Measurements from ENCODE around the gene CYB5D1.

Gene CYB5D1

GRCh38 chr17:7897773-7898172 lies 40.0 kb downstream of the CYB5D1 start:
- TF ChIP-seq, protein P1, sequence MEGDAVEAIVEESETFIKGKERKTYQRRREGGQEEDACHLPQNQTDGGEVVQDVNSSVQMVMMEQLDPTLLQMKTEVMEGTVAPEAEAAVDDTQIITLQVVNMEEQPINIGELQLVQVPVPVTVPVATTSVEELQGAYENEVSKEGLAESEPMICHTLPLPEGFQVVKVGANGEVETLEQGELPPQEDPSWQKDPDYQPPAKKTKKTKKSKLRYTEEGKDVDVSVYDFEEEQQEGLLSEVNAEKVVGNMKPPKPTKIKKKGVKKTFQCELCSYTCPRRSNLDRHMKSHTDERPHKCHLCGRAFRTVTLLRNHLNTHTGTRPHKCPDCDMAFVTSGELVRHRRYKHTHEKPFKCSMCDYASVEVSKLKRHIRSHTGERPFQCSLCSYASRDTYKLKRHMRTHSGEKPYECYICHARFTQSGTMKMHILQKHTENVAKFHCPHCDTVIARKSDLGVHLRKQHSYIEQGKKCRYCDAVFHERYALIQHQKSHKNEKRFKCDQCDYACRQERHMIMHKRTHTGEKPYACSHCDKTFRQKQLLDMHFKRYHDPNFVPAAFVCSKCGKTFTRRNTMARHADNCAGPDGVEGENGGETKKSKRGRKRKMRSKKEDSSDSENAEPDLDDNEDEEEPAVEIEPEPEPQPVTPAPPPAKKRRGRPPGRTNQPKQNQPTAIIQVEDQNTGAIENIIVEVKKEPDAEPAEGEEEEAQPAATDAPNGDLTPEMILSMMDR (IDR thresholded peaks at IDR 0.05; ENCODE audit: low read depth, low read length, missing control alignments) = no peak
- no peak for DNase-seq (ENCODE audit: low read depth)

DNA sequence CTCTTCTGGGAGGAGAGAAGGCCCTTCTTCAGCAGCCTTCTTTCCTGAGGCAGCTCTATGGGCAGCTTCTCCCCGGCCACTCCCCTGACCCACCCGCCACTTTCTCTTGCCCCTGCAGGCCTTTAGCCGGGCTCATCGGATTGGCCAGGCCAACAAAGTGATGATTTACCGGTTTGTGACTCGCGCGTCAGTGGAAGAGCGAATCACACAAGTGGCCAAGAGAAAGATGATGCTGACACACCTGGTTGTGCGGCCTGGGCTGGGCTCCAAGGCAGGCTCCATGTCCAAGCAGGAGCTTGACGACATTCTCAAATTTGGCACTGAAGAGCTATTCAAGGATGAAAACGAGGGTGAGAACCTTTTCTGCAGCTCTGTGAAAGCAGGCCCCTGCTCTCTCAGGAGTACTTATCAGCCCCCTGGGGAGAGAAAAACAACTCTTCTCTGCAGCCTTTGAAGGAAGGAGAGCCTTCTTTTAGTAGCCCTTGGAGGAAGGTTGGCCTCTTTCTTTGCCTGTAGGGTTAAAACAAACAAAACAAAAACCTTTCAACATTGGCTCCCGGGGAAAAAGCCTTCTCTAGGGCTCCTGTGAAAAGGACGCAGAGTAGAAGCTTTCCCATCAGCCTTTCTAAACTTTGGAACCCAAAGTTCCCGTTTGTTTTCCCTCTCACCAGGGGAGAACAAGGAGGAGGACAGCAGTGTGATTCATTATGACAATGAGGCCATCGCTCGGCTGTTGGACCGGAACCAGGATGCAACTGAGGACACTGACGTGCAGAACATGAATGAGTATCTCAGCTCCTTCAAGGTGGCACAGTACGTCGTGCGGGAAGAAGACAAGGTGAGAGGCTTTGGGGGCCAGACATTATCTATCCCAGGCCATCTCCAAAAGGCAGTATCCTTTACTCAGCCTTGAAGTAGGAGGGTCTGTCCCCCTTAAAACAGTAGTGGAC lies 45.6 kb downstream of the CYB5D1 start:
- DNase-seq (ENCODE audit: low read depth) = no peak
- TF ChIP-seq, protein P1 (IDR thresholded peaks at IDR 0.05; ENCODE audit: low read depth, low read length, missing control alignments) = no peak
- no peak overlapping the region for H3K4me3 ChIP-seq (ENCODE audit: low read depth, low read length)

More at GRCh38 chr17:7897773-7898172, 40.0 kb downstream of the CYB5D1 start:
- H3K4me3 ChIP-seq (ENCODE audit: low read depth, low read length) = no peak overlapping the region

- no peak overlapping the region for H3K4me3 ChIP-seq (ENCODE audit: low read depth, low read length)
- no peak for DNase-seq (ENCODE audit: low read depth)
- TF ChIP-seq, protein P1 (IDR thresholded peaks at IDR 0.05; ENCODE audit: low read depth, low read length, missing control alignments) = no peak
Measured at GRCh38 chr17:7909089-7909488, 51.3 kb downstream of the CYB5D1 start.

DNA sequence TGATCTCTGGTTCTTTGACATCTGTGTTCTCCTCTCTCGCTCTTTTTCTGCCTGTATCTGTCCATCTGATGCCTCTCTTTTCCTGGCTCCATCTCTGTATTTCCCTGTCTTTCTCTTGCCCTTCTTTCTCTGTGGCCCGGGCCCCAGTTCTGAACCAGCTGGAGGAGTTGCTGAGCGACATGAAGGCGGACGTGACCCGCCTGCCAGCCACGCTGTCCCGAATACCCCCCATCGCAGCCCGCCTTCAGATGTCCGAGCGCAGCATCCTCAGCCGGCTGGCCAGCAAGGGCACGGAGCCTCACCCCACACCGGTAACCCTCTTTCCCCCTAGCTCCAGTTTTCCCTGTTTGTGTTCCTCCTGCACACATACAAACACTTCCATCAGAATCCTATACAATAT lies 52.5 kb downstream of the CYB5D1 start:
- TF ChIP-seq, protein P1 (IDR thresholded peaks at IDR 0.05; ENCODE audit: low read depth, low read length, missing control alignments) = no peak
- no peak overlapping the region for H3K4me3 ChIP-seq (ENCODE audit: low read depth, low read length)
- DNase-seq (ENCODE audit: low read depth) = no peak

- DNase-seq (ENCODE audit: low read depth) = no peak
- H3K4me3 ChIP-seq (ENCODE audit: low read depth, low read length) = no peak overlapping the region
- TF ChIP-seq, protein P1 (IDR thresholded peaks at IDR 0.05; ENCODE audit: low read depth, low read length, missing control alignments) = no peak
Measured at GRCh38 chr17:7910711-7911110, 52.9 kb downstream of the CYB5D1 start.

GRCh38 chr17:7911116-7911515 lies 53.3 kb downstream of the CYB5D1 start:
- no peak overlapping the region for H3K4me3 ChIP-seq (ENCODE audit: low read depth, low read length)
- TF ChIP-seq, protein P1 (IDR thresholded peaks at IDR 0.05; ENCODE audit: low read depth, low read length, missing control alignments) = no peak
- DNase-seq (ENCODE audit: low read depth) = no peak

Measured in GM12864 (cell line).